H1 (cell line): ENCODE results near the gene ABL1.

ENCODE experiments used
- GABPA ChIP-seq: IDR thresholded peaks from 2 replicates; pipeline ENCODE4 v1.6.1; 2011; ENCODE audit warnings: mild to moderate bottlenecking, low read length, moderate library complexity, borderline replicate concordance; ENCODE audit not compliant: insufficient read depth
- HDAC6 ChIP-seq: IDR thresholded peaks from one replicate; pipeline ENCODE4 v1.7.1; 2012; ENCODE audit warnings: low read depth, mild to moderate bottlenecking, inconsistent platforms, low read length, moderate library complexity
- JUND ChIP-seq: IDR thresholded peaks from 2 replicates; pipeline ENCODE4 v1.6.1; 2011; ENCODE audit warnings: mild to moderate bottlenecking, improper control_type of control experiment, low read length
- MAFK ChIP-seq: IDR thresholded peaks from 2 replicates; pipeline ENCODE4 v1.6.1; 2012; ENCODE audit warnings: low read depth, mild to moderate bottlenecking, improper control_type of control experiment, low read length
- POLR2A ChIP-seq, 2 experiments: IDR thresholded peaks; 1 replicate in 1 of 2; 2 replicates in 1 of 2; pipeline ENCODE4 v1.6.1; 2011; ENCODE audit warnings: low read depth in 2 of 2, low read length in 2 of 2, mild to moderate bottlenecking in 2 of 2; ENCODE audit errors: control extremely low read depth in 1 of 2

GRCh38 chr9:130915096-130915447 lies 80.0 kb downstream of the ABL1 start:
- TF ChIP-seq MAFK (no peak), GABPA (no peak), POLR2A (IDR thresholded peaks at IDR 0.05; ENCODE audit: control extremely low read depth in 1 of 2, low read depth in 2 of 2, low read length in 2 of 2) (no peak), HDAC6 (no peak), JUND (no peak)
